ENCODE results near the gene PDCD10.

The PDCD10 gene

GRCh38 chr3:167679526-167679925 is 55.2 kb downstream of the PDCD10 start:
- peaks cover 9% of the 10 kb centered on the region for H3K9me3 ChIP-seq (ENCODE audit: insufficient read depth, low read length)

GRCh38 chr3:167675848-167676247 is 58.8 kb downstream of the PDCD10 start:
- Histone ChIP-seq H3K27me3 (ENCODE audit: insufficient read depth, insufficient read length) (no peaks in the 10 kb centered on the region), H3K9ac (ENCODE audit: insufficient read length, low read depth) (no peak overlapping the region), H3K4me1 (ENCODE audit: insufficient read depth, insufficient read length) (no peaks in the 10 kb centered on the region), H3K4me3 (ENCODE audit: insufficient read length, low read depth) (no peak overlapping the region), H3K36me3 (ENCODE audit: insufficient read depth, insufficient read length, low read length) (peaks cover 42% of the 10 kb centered on the region), H3K9me3 (ENCODE audit: insufficient read depth, low read length) (peaks cover 9% of the 10 kb centered on the region)
- TF ChIP-seq ZNF274 (IDR thresholded peaks at IDR 0.05; ENCODE audit: low read depth, low read length) (no peak), SUZ12 (IDR thresholded peaks at IDR 0.05; ENCODE audit: extremely low read depth, insufficient read depth, insufficient read length) (no peak), YY1 (IDR thresholded peaks at IDR 0.05; ENCODE audit: insufficient read depth, insufficient read length) (no peak)
- no peak for DNase-seq (ENCODE audit: low read depth, low spot score)

More at GRCh38 chr3:167679526-167679925, 55.2 kb downstream of the PDCD10 start:
- Histone ChIP-seq H3K27me3 (ENCODE audit: insufficient read depth, insufficient read length) (no peaks in the 10 kb centered on the region), H3K9ac (ENCODE audit: insufficient read length, low read depth) (no peak overlapping the region), H3K4me3 (ENCODE audit: insufficient read length, low read depth) (no peak overlapping the region), H3K4me1 (ENCODE audit: insufficient read depth, insufficient read length) (no peaks in the 10 kb centered on the region), H3K36me3 (ENCODE audit: insufficient read depth, insufficient read length, low read length) (peaks cover 59% of the 10 kb centered on the region)
- DNase-seq (ENCODE audit: low read depth, low spot score): no peak
- TF ChIP-seq ZNF274 (IDR thresholded peaks at IDR 0.05; ENCODE audit: low read depth, low read length) (no peak), YY1 (IDR thresholded peaks at IDR 0.05; ENCODE audit: insufficient read depth, insufficient read length) (no peak), SUZ12 (IDR thresholded peaks at IDR 0.05; ENCODE audit: extremely low read depth, insufficient read depth, insufficient read length) (no peak)

GRCh38 chr3:167673221-167673620 is 61.5 kb downstream of the PDCD10 start:
- no peak overlapping the region for H3K4me3 ChIP-seq (ENCODE audit: insufficient read length, low read depth)

GRCh38 chr3:167671878-167672427 is 62.7 kb downstream of the PDCD10 start:
- Histone ChIP-seq H3K27me3 (ENCODE audit: insufficient read depth, insufficient read length) (no peaks in the 10 kb centered on the region), H3K4me3 (ENCODE audit: insufficient read length, low read depth) (no peak overlapping the region), H3K4me1 (ENCODE audit: insufficient read depth, insufficient read length) (no peaks in the 10 kb centered on the region), H3K9me3 (ENCODE audit: insufficient read depth, low read length) (peaks cover 5% of the 10 kb centered on the region), H3K36me3 (ENCODE audit: insufficient read depth, insufficient read length, low read length) (peaks cover 24% of the 10 kb centered on the region), H3K9ac (ENCODE audit: insufficient read length, low read depth) (no peak overlapping the region)
- no peak for TF ChIP-seq ZNF274 (IDR thresholded peaks at IDR 0.05; ENCODE audit: low read depth, low read length)
- no peak for TF ChIP-seq SUZ12 (IDR thresholded peaks at IDR 0.05; ENCODE audit: extremely low read depth, insufficient read depth, insufficient read length)
- TF ChIP-seq YY1 (IDR thresholded peaks at IDR 0.05; ENCODE audit: insufficient read depth, insufficient read length): no peak
- no peak for DNase-seq (ENCODE audit: low read depth, low spot score)

More at GRCh38 chr3:167673221-167673620, 61.5 kb downstream of the PDCD10 start:
- Histone ChIP-seq H3K9me3 (ENCODE audit: insufficient read depth, low read length) (peaks cover 9% of the 10 kb centered on the region), H3K27me3 (ENCODE audit: insufficient read depth, insufficient read length) (no peaks in the 10 kb centered on the region), H3K4me1 (ENCODE audit: insufficient read depth, insufficient read length) (no peaks in the 10 kb centered on the region), H3K36me3 (ENCODE audit: insufficient read depth, insufficient read length, low read length) (peaks cover 31% of the 10 kb centered on the region), H3K9ac (ENCODE audit: insufficient read length, low read depth) (no peak overlapping the region)
- no peak for DNase-seq (ENCODE audit: low read depth, low spot score)
- TF ChIP-seq ZNF274 (IDR thresholded peaks at IDR 0.05; ENCODE audit: low read depth, low read length) (no peak), SUZ12 (IDR thresholded peaks at IDR 0.05; ENCODE audit: extremely low read depth, insufficient read depth, insufficient read length) (no peak), YY1 (IDR thresholded peaks at IDR 0.05; ENCODE audit: insufficient read depth, insufficient read length) (no peak)

GRCh38 chr3:167669699-167670098 is 65.0 kb downstream of the PDCD10 start:
- DNase-seq (ENCODE audit: low read depth, low spot score): no peak
- Histone ChIP-seq H3K9me3 (ENCODE audit: insufficient read depth, low read length) (no peaks in the 10 kb centered on the region), H3K36me3 (ENCODE audit: insufficient read depth, insufficient read length, low read length) (peaks cover 12% of the 10 kb centered on the region), H3K27me3 (ENCODE audit: insufficient read depth, insufficient read length) (no peaks in the 10 kb centered on the region), H3K4me3 (ENCODE audit: insufficient read length, low read depth) (no peak overlapping the region), H3K9ac (ENCODE audit: insufficient read length, low read depth) (no peak overlapping the region), H3K4me1 (ENCODE audit: insufficient read depth, insufficient read length) (no peaks in the 10 kb centered on the region)
- TF ChIP-seq ZNF274 (IDR thresholded peaks at IDR 0.05; ENCODE audit: low read depth, low read length): no peak
- TF ChIP-seq YY1 (IDR thresholded peaks at IDR 0.05; ENCODE audit: insufficient read depth, insufficient read length): no peak
- TF ChIP-seq SUZ12 (IDR thresholded peaks at IDR 0.05; ENCODE audit: extremely low read depth, insufficient read depth, insufficient read length): no peak

- peaks cover 5% of the 10 kb centered on the region for H3K36me3 ChIP-seq (ENCODE audit: insufficient read depth, insufficient read length, low read length)
- no peaks in the 10 kb centered on the region for H3K27me3 ChIP-seq (ENCODE audit: insufficient read depth, insufficient read length)
- no peak for TF ChIP-seq ZNF274 (IDR thresholded peaks at IDR 0.05; ENCODE audit: low read depth, low read length)
- H3K4me3 ChIP-seq (ENCODE audit: insufficient read length, low read depth): no peak overlapping the region
- no peak overlapping the region for H3K9ac ChIP-seq (ENCODE audit: insufficient read length, low read depth)
- DNase-seq (ENCODE audit: low read depth, low spot score): no peak
- H3K4me1 ChIP-seq (ENCODE audit: insufficient read depth, insufficient read length): no peaks in the 10 kb centered on the region
- no peaks in the 10 kb centered on the region for H3K9me3 ChIP-seq (ENCODE audit: insufficient read depth, low read length)
These were observed 66.0 kb downstream of the PDCD10 start for GRCh38 chr3:167668651-167669050.

GRCh38 chr3:167666563-167666962 is 68.1 kb downstream of the PDCD10 start:
- no peak overlapping the region for H3K4me3 ChIP-seq (ENCODE audit: insufficient read length, low read depth)
- no peak for DNase-seq (ENCODE audit: low read depth, low spot score)
- no peaks in the 10 kb centered on the region for H3K36me3 ChIP-seq (ENCODE audit: insufficient read depth, insufficient read length, low read length)
- H3K9me3 ChIP-seq (ENCODE audit: insufficient read depth, low read length): no peaks in the 10 kb centered on the region
- H3K27me3 ChIP-seq (ENCODE audit: insufficient read depth, insufficient read length): no peaks in the 10 kb centered on the region
- H3K4me1 ChIP-seq (ENCODE audit: insufficient read depth, insufficient read length): no peaks in the 10 kb centered on the region
- H3K9ac ChIP-seq (ENCODE audit: insufficient read length, low read depth): no peak overlapping the region
- TF ChIP-seq YY1 (IDR thresholded peaks at IDR 0.05; ENCODE audit: insufficient read depth, insufficient read length) (no peak), ZNF274 (IDR thresholded peaks at IDR 0.05; ENCODE audit: low read depth, low read length) (no peak)

Data from NT2/D1 (cell line).